B cell (primary cell): ENCODE data around the gene CEP63.

ENCODE experiments used
- EZH2 ChIP-seq: IDR thresholded peaks from 2 replicates; pipeline ENCODE4 v1.6.1; 2012; ENCODE audit warnings: borderline replicate concordance, low read depth, mild to moderate bottlenecking, moderate library complexity, low read length; ENCODE audit not compliant: insufficient read depth, poor library complexity, severe bottlenecking
- TF ChIP-seq, protein P1 (sequence below): fragments of 200-600 bp; IDR thresholded peaks from one replicate; pipeline ENCODE4 v1.8.0; 2022; ENCODE audit warnings: antibody characterized with exemption, mild to moderate bottlenecking

DNA sequence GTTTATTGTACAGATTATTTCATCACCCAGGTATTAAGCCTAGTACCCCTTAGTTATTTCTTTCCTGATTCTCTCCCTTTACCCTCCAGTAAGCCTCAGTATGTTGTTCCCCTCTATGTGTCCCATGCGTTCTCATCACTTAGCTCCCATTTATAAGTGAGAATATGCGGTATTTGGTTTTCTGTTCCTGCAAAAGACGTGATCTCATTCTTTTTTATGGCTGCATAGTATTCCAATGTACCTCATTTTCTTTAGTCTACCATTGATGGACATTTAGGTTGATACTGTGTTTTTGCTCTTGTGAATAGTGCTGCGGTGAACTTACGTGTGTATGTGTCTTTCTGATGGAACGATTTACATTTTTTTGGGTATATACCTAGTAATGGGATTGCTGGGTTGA, 36.7 kb downstream of the CEP63 start:
- TF ChIP-seq, protein P1, sequence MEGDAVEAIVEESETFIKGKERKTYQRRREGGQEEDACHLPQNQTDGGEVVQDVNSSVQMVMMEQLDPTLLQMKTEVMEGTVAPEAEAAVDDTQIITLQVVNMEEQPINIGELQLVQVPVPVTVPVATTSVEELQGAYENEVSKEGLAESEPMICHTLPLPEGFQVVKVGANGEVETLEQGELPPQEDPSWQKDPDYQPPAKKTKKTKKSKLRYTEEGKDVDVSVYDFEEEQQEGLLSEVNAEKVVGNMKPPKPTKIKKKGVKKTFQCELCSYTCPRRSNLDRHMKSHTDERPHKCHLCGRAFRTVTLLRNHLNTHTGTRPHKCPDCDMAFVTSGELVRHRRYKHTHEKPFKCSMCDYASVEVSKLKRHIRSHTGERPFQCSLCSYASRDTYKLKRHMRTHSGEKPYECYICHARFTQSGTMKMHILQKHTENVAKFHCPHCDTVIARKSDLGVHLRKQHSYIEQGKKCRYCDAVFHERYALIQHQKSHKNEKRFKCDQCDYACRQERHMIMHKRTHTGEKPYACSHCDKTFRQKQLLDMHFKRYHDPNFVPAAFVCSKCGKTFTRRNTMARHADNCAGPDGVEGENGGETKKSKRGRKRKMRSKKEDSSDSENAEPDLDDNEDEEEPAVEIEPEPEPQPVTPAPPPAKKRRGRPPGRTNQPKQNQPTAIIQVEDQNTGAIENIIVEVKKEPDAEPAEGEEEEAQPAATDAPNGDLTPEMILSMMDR = no peak
- TF ChIP-seq EZH2 = no peak
